ENCODE data around the gene SRPX. TPM values are rescaled to one million over a fixed set of nuclear protein-coding genes. Genes with fewer than 3 reads are reported as not detected.

SRPX gene
- total RNA-seq, 1 donor from 2014 or later, result 60.1 TPM

GRCh38 chrX:38151441-38151840 lies 69.2 kb downstream of the SRPX start:
- peak overlapping the region; percentile 10 for H3K27ac ChIP-seq (ENCODE audit: low read depth, low read length)
- no peak overlapping the region for H3K9ac ChIP-seq (ENCODE audit: low read length)
- peak overlapping the region; percentile 34 for H3K4me2 ChIP-seq (ENCODE audit: low read length)
- FAIRE-seq (peak; percentile 84), DNase-seq (ENCODE audit: low read depth) (peak; percentile 92)
- no peaks in the 10 kb centered on the region for H3K27me3 ChIP-seq (ENCODE audit: insufficient read depth, low read length)
- no peak overlapping the region for H2AFZ ChIP-seq (ENCODE audit: low read depth, low read length)
- peaks cover 3% of the 10 kb centered on the region for H3K4me1 ChIP-seq (ENCODE audit: insufficient read depth, low read length)
- H4K20me1 ChIP-seq (ENCODE audit: insufficient read depth, low read length), result no peaks in the 10 kb centered on the region
- Mint-ChIP-seq H3K27me3 (ENCODE audit: low read depth, unreplicated experiment) (no peaks in the 10 kb centered on the region), H3K27ac (ENCODE audit: unreplicated experiment) (peak overlapping the region; percentile 86), H3K9me3 (ENCODE audit: unreplicated experiment) (no peaks in the 10 kb centered on the region), H3K4me3 (ENCODE audit: unreplicated experiment) (no peak overlapping the region), H3K4me1 (ENCODE audit: low read depth, unreplicated experiment) (peaks cover 19% of the 10 kb centered on the region), H3K36me3 (ENCODE audit: low read depth, unreplicated experiment) (peaks cover 2% of the 10 kb centered on the region)
- no peaks in the 10 kb centered on the region for H3K79me2 ChIP-seq (ENCODE audit: insufficient read depth, low read length)
- TF ChIP-seq CTCF (IDR thresholded peaks at IDR 0.05; ENCODE audit: insufficient read depth, low read depth, low read length) (no peak), EZH2 (IDR thresholded peaks at IDR 0.05; ENCODE audit: insufficient read depth, low read length) (no peak)
- no peaks in the 10 kb centered on the region for H3K36me3 ChIP-seq (ENCODE audit: insufficient read depth, low read length)
- H3K9me3 ChIP-seq (ENCODE audit: insufficient read depth, low read depth, low read length), result no peaks in the 10 kb centered on the region
- H3K4me3 ChIP-seq (ENCODE audit: insufficient read depth, low read depth, low read length), result no peak overlapping the region

- Mint-ChIP-seq H3K4me1 (ENCODE audit: low read depth, unreplicated experiment) (peaks cover 19% of the 10 kb centered on the region), H3K27ac (ENCODE audit: unreplicated experiment) (peak overlapping the region; percentile 74), H3K4me3 (ENCODE audit: unreplicated experiment) (no peak overlapping the region), H3K36me3 (ENCODE audit: low read depth, unreplicated experiment) (peaks cover 2% of the 10 kb centered on the region), H3K9me3 (ENCODE audit: unreplicated experiment) (no peaks in the 10 kb centered on the region), H3K27me3 (ENCODE audit: low read depth, unreplicated experiment) (no peaks in the 10 kb centered on the region)
- Histone ChIP-seq H3K27me3 (ENCODE audit: insufficient read depth, low read length) (no peaks in the 10 kb centered on the region), H3K79me2 (ENCODE audit: insufficient read depth, low read length) (no peaks in the 10 kb centered on the region), H3K9me3 (ENCODE audit: insufficient read depth, low read depth, low read length) (no peaks in the 10 kb centered on the region), H3K36me3 (ENCODE audit: insufficient read depth, low read length) (no peaks in the 10 kb centered on the region), H2AFZ (ENCODE audit: low read depth, low read length) (no peak overlapping the region), H3K9ac (ENCODE audit: low read length) (no peak overlapping the region), H3K4me1 (ENCODE audit: insufficient read depth, low read length) (peaks cover 3% of the 10 kb centered on the region), H3K4me2 (ENCODE audit: low read length) (peak overlapping the region; percentile 34), H4K20me1 (ENCODE audit: insufficient read depth, low read length) (no peaks in the 10 kb centered on the region), H3K4me3 (ENCODE audit: insufficient read depth, low read depth, low read length) (no peak overlapping the region), H3K27ac (ENCODE audit: low read depth, low read length) (peak overlapping the region; percentile 10)
- FAIRE-seq (peak; percentile 56), DNase-seq (ENCODE audit: low read depth) (no peak)
- no peak for TF ChIP-seq EZH2 (IDR thresholded peaks at IDR 0.05; ENCODE audit: insufficient read depth, low read length)
- TF ChIP-seq CTCF (IDR thresholded peaks at IDR 0.05; ENCODE audit: insufficient read depth, low read depth, low read length), result no peak
These were observed 69.7 kb downstream of the SRPX start for GRCh38 chrX:38150993-38151392.

DNA sequence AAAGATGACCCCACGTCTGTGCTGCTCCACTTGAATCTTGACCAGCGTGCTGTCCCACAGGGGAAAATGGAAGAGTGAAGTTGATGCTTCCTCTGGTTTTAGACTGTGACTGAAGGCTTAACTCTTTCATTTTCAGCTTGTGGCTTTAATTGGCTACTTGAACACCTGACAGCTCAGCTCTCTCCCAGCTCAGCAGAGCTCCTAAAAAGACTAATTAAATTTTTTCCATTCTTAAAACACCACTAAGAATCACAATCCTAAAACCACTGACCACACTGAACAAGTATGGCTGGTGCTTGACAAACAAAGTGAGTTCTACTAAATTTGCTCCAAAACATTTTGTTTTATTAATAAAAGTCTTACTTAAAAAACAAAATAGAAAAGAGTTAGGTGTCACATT lies 71.7 kb downstream of the SRPX start:
- Histone ChIP-seq H3K79me2 (ENCODE audit: insufficient read depth, low read length) (no peaks in the 10 kb centered on the region), H3K9me3 (ENCODE audit: insufficient read depth, low read depth, low read length) (no peaks in the 10 kb centered on the region), H3K36me3 (ENCODE audit: insufficient read depth, low read length) (no peaks in the 10 kb centered on the region), H3K27ac (ENCODE audit: low read depth, low read length) (no peak overlapping the region), H4K20me1 (ENCODE audit: insufficient read depth, low read length) (no peaks in the 10 kb centered on the region), H3K4me2 (ENCODE audit: low read length) (no peak overlapping the region), H3K9ac (ENCODE audit: low read length) (no peak overlapping the region), H3K27me3 (ENCODE audit: insufficient read depth, low read length) (no peaks in the 10 kb centered on the region), H3K4me1 (ENCODE audit: insufficient read depth, low read length) (peaks cover 3% of the 10 kb centered on the region), H3K4me3 (ENCODE audit: insufficient read depth, low read depth, low read length) (no peak overlapping the region), H2AFZ (ENCODE audit: low read depth, low read length) (no peak overlapping the region)
- peaks cover 3% of the 10 kb centered on the region for H3K9me3 Mint-ChIP-seq (ENCODE audit: unreplicated experiment)
- TF ChIP-seq CTCF (IDR thresholded peaks at IDR 0.05; ENCODE audit: insufficient read depth, low read depth, low read length) (no peak), EZH2 (IDR thresholded peaks at IDR 0.05; ENCODE audit: insufficient read depth, low read length) (no peak)
- H3K27ac Mint-ChIP-seq (ENCODE audit: unreplicated experiment), result peak overlapping the region; percentile 78
- peak; percentile 49 for DNase-seq (ENCODE audit: low read depth)
- peaks cover 1% of the 10 kb centered on the region for H3K36me3 Mint-ChIP-seq (ENCODE audit: low read depth, unreplicated experiment)
- FAIRE-seq, result no peak
- H3K27me3 Mint-ChIP-seq (ENCODE audit: low read depth, unreplicated experiment), result no peaks in the 10 kb centered on the region
- no peak overlapping the region for H3K4me3 Mint-ChIP-seq (ENCODE audit: unreplicated experiment)
- peaks cover 19% of the 10 kb centered on the region for H3K4me1 Mint-ChIP-seq (ENCODE audit: low read depth, unreplicated experiment)

All from astrocyte (in vitro differentiated cells and primary cell).